SH-SY5Y (cell line): ENCODE data around the gene NOA1.

ENCODE experiments used
- GATA2 ChIP-seq: IDR thresholded peaks from 2 replicates; pipeline ENCODE4 v1.6.1; 2011; ENCODE audit warnings: mild to moderate bottlenecking, low read depth, low read length
- GATA3 ChIP-seq: IDR thresholded peaks from 2 replicates; pipeline ENCODE4 v1.6.1; 2011; ENCODE audit warnings: low read depth, mild to moderate bottlenecking, low read length, moderate library complexity

GRCh38 chr4:56931924-56932323 lies 45.5 kb downstream of the NOA1 start:
- TF ChIP-seq GATA3 (no peak), GATA2 (no peak)
